GM10248 (cell line): ENCODE results near the gene BMAL2.

ENCODE experiments used
- CTCF ChIA-PET: fragments of 300-600 bp; sonication (Branson Sonifier 250); formaldehyde crosslinking; extraction: SDS; loops from one replicate; lab custom pipeline; 2021; ENCODE audit warnings: antibody characterized with exemption; lab: Yijun Ruan, JAX
- POLR2A ChIA-PET: fragments of 350-650 bp; sonication (Branson Sonifier 250); formaldehyde crosslinking; extraction: SDS; loops from one replicate; lab custom pipeline; 2020; ENCODE audit warnings: antibody characterized with exemption; lab: Yijun Ruan, JAX
- DNase-seq: peaks from one replicate; pipeline ENCODE4 v3.0.0; 2012; ENCODE audit errors: extremely low spot score
- CTCF ChIP-seq: IDR thresholded peaks from 2 replicates; pipeline ENCODE4 v1.5.1; 2012; ENCODE audit warnings: mild to moderate bottlenecking, low read depth; ENCODE audit errors: extremely low read depth, missing control alignments, control extremely low read depth

Gene BMAL2

GRCh38 chr12:27355486-27355885, 22.9 kb downstream of the BMAL2 start:
- DNase-seq: no peak
- ChIA-PET CTCF (interaction anchor here (1.4 kb wide), 1 partner anchor 13 kb away, joined by 4 read pairs; no protein-coding TSS in a partner anchor), POLR2A (no interaction called here)
- no peak for TF ChIP-seq CTCF

GRCh38 chr12:27355979-27356378, 23.3 kb downstream of the BMAL2 start:
- no peak for TF ChIP-seq CTCF
- no peak for DNase-seq
- ChIA-PET POLR2A (no interaction called here), CTCF (interaction anchor here (1.4 kb wide), 1 partner anchor 14 kb away, joined by 4 read pairs; no protein-coding TSS in a partner anchor)

GRCh38 chr12:27359578-27360340, 27.1 kb downstream of the BMAL2 start:
- CTCF ChIA-PET: interaction anchor here (1.3 to 1.6 kb wide), 2 partner anchors 9 to 25 kb away, joined by 4 to 5 read pairs; no protein-coding TSS in a partner anchor

GRCh38 chr12:27361372-27361771, 28.7 kb downstream of the BMAL2 start:
- no peak for DNase-seq
- ChIA-PET POLR2A (no interaction called here), CTCF (interaction anchor here (0.9 to 1.3 kb wide), 3 partner anchors 9 to 23 kb away, joined by 3 to 4 read pairs (median 3); no protein-coding TSS in a partner anchor)
- TF ChIP-seq CTCF: no peak

More at GRCh38 chr12:27359578-27360340, 27.1 kb downstream of the BMAL2 start:
- POLR2A ChIA-PET: interaction anchor here (0.7 kb wide), 1 partner anchor 12 kb away, joined by 6 read pairs; no protein-coding TSS in a partner anchor
- no peak for TF ChIP-seq CTCF
- DNase-seq: no peak

GRCh38 chr12:27366621-27367020, 34.0 kb downstream of the BMAL2 start:
- DNase-seq: no peak
- no peak for TF ChIP-seq CTCF
- CTCF ChIA-PET: interaction anchor here (0.7 to 5.8 kb wide), 3 partner anchors 12 to 18 kb away, joined by 3 to 50 read pairs (median 5); no protein-coding TSS in a partner anchor
- POLR2A ChIA-PET: no interaction called here

- ChIA-PET CTCF (interaction anchor here (0.7 to 5.8 kb wide), 3 partner anchors 12 to 18 kb away, joined by 3 to 50 read pairs (median 5); no protein-coding TSS in a partner anchor), POLR2A (no interaction called here)
- DNase-seq: no peak
- TF ChIP-seq CTCF: no peak
Measured at GRCh38 chr12:27367078-27367477, 34.4 kb downstream of the BMAL2 start.
